GM12874 (cell line): ENCODE results near the gene ACER1.

Experiments used
- CTCF ChIP-seq: IDR thresholded peaks from 2 replicates; pipeline ENCODE4 v1.5.1; 2011; ENCODE audit warnings: low read depth, mild to moderate bottlenecking, control low read depth, low read length, moderate library complexity; ENCODE audit not compliant: insufficient read depth

ACER1 gene

GRCh38 chr19:6288737-6289136 is 44.7 kb downstream of the ACER1 start:
- no peak for TF ChIP-seq CTCF

- no peak for TF ChIP-seq CTCF
Measured at GRCh38 chr19:6287269-6287885, 46.0 kb downstream of the ACER1 start.

- no peak for TF ChIP-seq CTCF
Measured at GRCh38 chr19:6286676-6287075, 46.7 kb downstream of the ACER1 start.

GRCh38 chr19:6279931-6280591 is 53.4 kb downstream of the ACER1 start, which contains the start of gene MLLT1:
Gene MLLT1 (minus strand): TSS chr19:6279975. CDS start chr19:6279784, 191 bp downstream.
- TF ChIP-seq CTCF: peak; percentile 86

GRCh38 chr19:6279620-6279930 is 53.8 kb downstream of the ACER1 start:
- no peak for TF ChIP-seq CTCF

- TF ChIP-seq CTCF: no peak
Measured at GRCh38 chr19:6278740-6279619, 54.4 kb downstream of the ACER1 start.

- TF ChIP-seq CTCF: no peak
Measured at GRCh38 chr19:6278051-6278450, 55.4 kb downstream of the ACER1 start.
